Measurements from ENCODE around the gene TM9SF1.

The TM9SF1 gene

DNA sequence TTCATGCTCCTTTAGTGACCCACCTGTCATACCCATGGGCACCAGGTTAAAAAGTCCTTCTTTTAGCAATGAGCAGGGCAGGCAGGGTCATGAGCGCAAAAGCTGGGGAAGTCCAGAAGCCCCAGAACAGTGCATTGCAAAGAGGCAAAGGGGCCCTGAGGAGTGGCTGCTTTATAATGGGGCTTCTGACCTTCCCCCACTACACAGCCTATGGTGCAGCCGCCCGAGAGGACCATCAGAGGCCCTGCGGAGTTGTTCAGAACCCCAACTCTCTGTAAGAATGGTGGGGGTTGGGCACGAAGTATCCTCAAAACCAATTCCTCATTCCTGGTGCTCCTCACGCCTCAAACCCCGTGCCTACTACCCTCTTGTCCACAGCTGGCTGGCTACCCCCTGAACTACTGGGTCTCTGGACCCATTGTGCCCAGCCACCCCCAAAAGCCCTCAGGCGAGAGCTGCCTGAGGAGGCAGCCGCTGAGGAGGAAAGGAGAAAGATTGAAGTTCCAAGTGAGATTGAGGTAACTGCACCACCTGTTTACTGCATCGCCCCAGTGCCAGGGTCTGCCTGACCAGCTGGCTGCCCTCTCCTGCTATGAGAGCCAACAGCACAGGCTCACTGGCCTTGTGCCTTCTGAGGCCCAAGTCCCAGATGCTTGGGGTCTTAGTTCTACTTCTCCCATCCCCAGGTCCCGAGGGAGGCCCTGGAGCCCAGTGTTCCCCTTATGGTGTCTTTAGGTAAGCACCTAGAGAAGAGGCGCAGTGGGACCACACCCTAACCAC lies 16.7 kb downstream of the TM9SF1 start:
- no peak for FAIRE-seq

DNA sequence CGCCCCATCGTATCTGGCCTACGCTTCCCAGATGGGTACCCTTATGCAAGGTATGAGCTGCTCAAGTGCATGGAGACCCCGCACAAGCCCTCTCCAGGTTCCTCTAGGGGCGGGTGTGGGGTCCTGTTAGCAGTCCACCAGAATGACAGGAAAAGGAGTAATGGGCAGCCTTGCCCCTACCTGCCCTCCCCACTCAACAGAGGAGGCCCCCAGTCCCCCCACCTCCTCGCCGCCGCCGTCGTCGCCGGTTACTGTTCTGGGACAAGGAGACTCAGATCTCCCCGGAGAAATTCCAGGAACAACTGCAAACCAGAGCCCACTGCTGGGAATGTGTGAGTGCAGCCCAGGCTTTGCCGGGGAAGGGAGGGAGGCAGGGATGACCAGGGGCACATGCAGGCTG lies 17.4 kb downstream of the TM9SF1 start:
- no peak for FAIRE-seq

DNA sequence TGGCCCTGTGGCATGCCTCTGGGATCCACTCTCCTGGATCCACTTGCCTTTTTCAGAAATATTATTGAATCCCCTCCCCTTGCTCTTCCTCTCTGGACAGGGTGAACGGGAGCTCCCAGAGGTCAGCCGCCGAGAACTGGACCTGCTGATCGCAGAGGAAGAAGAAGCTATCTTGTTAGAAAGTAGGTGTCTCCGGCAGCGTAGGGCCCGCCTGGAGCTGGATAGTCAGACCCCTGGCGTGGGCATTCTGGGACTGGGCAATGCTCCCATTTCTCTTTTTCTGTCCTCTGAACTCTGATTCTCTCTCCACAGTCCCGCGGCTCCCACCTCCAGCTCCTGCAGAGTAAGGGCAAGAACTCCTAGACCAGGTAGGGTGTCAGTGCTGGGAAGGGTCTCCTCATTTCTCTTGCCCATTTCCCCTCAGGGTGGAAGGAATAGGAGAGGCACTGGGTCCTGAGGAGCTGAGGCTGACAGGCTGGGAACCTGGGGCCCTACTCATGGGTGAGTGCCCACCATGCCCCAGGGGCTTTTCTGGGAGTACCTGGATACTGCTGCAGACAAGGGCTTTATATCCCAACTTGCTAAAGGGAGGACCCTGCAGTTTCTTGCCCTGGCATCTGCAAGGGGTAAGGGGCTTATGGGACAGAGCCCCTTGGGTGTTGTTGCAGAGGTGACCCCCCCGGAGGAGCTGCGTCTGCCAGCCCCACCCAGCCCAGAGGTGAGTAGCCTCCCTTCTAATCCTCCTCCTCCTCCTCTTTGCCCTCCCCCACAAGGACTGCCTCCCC lies 18.0 kb downstream of the TM9SF1 start:
- no peak for FAIRE-seq

DNA sequence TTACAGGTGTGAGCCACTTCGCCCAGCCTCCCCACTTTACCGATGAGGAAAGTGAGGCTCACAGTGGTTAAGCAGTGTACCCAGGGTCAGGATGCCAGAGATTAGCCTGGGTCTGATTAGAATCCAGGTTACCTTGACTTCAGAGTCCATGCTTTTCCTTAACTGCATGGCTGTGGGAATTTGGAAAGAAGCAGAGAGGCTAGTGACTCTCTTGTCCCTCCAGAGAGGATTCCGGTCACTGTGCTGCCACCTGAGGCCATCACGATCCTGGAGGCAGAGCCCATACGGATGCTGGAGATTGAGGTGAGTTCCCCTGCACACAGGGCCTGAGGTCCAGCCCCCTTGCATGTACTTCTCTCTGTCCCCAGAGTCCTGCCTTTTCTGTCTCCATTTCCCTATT lies 18.6 kb downstream of the TM9SF1 start:
- no peak for FAIRE-seq

DNA sequence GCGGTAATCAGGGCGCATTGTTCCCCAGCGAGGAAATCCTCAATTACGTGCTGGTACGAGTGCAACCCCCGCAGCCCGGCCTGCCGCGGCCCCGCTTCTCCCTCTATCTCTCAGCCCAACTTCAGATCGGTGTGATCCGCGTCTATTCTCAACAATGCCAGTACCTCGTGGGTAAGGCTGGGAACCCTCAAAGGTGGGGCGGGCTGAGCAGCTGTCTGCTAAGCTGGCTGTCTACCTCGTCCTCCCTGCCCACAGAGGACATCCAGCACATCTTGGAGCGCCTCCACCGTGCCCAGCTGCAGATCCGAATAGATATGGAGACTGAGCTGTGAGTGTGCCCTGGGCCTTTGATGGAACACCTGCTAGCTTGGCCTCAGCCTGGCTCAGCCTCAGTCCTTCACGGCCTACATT lies 22.4 kb downstream of the TM9SF1 start:
- FAIRE-seq, result no peak

DNA sequence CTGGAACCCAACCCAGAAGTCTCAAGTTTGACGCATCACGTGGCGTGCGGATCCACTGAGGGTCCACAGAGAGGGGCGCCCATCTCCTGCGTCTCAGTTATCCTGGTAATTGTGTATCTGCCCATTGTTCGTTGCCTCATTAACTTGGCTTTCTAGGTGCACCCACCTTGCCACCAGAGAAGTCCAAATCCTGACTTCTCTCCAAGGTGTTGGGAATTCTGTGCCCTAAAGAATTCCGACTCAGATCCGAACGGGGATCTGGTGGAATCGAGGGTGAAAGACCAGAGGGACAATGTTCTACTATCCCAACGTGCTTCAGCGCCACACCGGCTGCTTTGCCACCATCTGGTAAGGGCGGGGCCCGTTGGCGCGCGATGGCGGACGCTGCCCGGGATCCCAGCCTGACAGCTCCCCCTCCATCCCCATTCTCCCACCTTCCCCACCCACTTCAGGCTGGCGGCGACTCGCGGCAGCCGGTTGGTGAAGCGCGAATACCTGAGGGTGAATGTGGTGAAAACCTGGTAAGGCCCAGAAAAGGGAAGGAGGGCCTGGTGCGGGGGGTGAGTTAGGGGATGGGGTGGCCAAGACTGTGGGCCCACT lies 22.9 kb downstream of the TM9SF1 start:
- no peak for FAIRE-seq

DNA sequence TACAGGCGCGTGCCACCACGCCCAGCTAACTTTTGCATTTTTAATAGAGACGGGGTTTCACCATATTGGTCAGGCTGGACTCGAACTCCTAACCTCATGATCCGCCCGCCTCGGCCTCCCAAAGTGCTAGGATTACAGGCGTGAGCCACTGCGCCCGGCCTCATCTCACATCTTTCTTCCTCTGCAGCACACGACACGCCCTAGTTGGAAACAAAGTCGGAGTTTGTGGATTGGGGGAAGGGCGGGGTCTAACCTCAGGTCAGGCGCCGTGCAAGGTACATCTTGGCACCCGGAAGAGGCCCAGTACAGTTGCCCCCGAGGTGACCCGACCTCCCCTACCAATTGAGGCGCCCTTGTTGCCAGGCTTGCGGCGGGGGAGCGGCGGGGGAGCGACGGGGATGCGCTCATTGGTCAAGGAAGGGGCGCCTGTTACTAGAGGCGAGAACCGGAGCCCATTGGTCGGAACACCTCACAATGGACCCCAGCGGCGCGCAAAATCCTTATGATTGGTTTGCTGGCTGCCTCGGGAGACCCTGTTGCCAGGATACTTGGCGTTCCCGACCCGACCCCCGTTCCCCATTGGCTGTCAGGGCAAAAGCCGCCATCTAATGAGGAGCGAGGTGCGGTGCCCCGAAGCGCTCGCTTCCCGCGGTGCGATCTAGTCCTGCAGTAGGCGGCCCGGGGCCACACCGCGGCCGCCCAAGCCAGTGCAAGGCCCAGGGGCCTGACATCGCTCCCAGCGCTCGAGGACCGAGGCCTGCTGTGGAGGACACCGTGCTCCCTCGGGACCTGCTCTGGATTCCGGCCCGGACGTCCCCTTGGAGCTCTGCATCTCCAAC lies 23.6 kb downstream of the TM9SF1 start, which contains the start of gene REC8:
TSS of gene REC8 (plus strand) at position 659 of the 839 bp plus-strand sequence. CDS start 473 bp downstream, outside the sequence.
- peak; percentile 77 for FAIRE-seq

DNA sequence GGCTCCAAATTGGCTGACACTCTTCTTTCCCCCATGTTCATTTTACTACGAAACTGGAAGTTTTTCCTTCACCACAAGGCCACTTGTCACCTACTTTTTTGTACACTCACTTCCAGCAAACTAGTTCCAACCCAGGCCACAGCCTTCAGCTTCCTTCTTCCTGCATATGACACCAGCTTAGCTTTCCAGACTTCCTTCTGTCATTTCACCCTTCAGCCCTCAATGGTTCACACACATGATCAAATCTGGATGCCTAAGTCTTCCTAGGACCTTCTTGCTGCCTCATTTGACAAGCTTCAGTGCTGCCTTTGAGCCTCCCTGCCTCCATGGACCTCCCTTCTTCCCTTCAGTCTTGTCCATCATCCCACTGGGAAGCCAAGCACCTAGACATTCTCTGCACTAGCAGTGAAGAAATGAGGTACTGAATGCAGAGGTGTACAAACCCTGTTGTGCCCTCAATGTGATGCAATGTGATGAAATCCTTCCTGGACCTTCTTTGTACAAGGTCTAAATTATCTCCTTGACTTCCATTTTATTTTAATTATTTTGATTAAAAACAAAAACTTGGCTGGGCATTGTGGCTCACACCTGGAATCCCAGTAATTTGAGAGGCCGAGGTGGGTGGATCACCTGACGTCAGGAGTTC lies 27.6 kb downstream of the TM9SF1 start:
- FAIRE-seq, result no peak

DNA sequence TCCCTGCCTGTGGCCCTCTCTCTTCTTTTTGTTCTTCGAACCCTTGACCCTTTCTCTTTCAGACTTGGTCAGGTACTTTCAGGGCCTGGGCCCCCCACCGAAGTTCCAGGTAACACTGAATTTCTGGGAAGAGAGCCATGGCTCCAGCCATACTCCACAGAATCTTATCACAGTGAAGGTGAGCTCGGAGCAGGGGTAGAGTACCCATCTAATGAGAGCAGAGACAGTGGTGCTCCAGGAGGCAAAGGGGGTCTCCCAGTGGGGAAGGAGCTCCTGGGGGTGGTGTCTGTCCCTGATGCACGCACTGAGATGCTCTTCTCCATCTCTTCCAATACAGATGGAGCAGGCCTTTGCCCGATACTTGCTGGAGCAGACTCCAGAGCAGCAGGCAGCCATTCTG lies 29.5 kb downstream of the TM9SF1 start:
- no peak for FAIRE-seq

DNA sequence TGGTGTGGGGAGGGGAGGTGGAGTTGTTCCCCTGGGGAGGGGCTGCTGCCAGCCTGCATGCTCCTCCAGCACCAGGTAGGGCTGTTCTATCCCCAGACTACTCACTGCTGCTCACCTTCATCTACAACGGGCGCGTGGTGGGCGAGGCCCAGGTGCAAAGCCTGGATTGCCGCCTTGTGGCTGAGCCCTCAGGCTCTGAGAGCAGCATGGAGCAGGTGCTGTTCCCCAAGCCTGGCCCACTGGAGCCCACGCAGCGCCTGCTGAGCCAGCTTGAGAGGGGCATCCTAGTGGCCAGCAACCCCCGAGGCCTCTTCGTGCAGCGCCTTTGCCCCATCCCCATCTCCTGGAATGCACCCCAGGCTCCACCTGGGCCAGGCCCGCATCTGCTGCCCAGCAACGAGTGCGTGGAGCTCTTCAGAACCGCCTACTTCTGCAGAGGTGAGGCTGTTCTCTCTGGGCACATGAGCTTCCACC lies 30.7 kb downstream of the TM9SF1 start:
- no peak for FAIRE-seq

DNA sequence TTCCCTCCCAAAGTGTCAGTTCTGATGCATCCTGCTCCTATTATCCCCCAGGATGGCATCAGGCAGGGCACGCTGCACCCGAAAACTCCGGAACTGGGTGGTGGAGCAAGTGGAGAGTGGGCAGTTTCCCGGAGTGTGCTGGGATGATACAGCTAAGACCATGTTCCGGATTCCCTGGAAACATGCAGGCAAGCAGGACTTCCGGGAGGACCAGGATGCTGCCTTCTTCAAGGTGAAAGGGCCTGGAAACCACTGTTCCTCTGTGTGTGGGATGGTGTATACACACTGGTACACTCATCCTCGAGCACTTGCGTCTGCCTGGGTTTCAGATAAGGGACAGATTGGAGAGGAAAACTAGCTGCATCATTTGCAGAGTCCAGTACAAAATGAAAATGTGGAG lies 33.1 kb downstream of the TM9SF1 start:
- no peak for FAIRE-seq

DNA sequence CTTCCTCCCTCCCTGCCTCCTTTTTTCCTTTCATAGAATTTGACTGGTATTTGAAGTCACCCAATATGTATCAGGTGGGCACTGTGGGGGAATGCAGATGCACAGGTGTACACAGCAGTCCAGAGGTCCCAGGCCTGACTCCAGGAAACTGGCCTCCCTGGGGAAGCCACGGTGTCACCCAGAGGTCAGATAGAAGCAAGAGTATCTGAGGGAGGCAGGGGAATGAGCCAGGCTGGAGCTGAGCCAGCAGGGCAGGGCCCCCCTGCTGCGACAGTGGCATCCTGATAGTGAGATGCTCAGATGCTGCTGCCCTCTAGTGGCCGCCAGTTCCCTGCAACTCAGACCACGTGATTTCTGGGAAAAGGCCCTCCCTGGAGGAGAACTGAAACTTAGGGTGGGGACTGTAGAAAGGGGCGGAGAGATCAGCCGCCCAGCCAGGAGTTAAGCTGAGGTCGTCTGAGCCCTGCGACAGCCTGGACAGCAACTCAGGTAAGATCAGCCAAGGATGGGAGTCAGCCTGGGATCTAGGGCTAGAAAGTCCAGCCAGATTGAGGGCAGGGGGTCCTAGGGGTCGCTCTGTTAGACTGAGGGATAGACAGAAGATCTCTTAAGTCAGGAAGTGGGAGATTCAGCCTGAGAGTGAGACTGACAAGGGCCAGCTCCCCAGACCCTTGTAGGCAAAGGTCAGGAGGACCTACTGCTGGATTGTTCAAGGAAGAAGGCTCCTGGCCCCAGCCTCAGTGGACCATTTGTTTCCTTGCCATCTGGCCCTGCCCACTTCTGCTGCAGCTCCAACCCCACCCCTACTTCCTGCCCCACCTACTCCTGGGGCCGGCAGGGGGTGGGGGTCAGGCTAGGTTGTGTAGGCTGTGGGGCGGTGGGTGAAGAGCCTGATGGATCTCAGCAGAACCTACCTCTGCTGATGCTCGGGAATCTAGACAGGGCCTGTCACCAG lies 34.1 kb downstream of the TM9SF1 start, which contains the start of gene IRF9:
TSS of gene IRF9 (plus strand) at position 416 of the 955 bp plus-strand sequence. CDS start 880 bp downstream, outside the sequence.
- peak; percentile 76 for FAIRE-seq

DNA sequence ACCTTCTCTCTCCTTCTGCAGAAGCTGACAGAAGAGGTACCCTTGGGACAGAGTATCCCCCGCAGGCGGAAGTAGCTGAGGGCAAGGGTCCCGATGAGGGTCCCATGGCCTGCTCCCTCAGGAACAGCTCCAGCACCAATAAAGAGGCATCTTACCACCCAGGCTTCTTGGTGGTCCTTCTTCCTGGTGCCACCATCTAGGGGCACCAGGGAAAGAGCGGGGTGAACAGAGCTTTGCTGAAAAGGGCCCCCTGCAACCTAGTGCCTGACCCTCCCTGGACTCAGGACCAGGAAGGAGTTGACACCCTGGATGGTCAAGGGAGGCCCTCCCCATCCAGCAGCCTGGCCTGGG lies 34.8 kb downstream of the TM9SF1 start:
- FAIRE-seq, result no peak

DNA sequence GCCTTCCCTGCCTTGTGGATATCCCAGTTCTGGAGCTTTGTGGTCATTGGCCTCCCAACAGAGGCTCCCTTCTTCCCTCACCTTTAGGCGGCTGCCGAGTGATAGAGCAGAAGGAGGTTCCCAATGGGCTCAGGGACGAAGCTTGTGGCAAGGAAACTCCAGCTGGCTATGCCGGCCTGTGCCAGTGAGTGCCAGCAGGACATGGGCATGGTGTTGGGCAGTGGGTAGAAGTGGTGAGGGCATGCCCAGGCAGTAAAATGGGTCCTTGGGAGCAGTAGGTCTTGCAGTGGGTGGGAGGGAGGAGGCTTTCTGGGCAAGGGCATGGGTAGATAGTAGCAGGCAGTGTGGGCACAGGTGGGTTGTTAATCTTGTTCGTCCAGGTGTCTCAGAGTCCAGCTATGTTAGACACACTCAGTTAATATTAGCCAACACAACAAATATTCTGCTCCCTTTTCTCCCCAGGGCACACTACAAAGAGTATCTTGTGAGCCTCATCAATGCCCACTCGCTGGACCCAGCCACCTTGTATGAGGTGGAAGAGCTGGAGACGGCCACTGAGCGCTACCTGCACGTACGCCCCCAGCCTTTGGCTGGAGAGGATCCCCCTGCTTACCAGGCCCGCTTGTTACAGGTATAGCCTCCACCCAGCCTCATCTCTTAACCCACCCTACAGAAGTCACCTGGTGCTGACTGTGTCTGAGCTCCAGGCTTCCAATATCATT lies 35.3 kb downstream of the TM9SF1 start:
- FAIRE-seq, result no peak

DNA sequence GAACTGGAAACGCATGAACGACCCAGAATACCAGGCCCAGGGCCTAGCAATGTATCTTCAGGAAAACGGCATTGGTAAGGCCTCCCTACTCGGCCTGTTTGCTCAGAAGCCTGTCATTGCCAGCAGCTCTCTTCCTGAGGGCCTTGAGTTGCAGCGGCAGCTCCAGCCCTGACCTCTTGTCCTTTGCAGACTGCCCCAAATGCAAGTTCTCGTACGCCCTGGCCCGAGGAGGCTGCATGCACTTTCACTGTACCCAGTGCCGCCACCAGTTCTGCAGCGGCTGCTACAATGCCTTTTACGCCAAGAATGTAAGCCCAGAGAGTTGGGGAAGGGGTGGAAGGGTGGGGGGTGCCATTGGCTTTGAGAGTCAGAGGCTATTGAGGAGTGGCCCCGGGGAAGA lies 37.9 kb downstream of the TM9SF1 start:
- FAIRE-seq, result no peak

DNA sequence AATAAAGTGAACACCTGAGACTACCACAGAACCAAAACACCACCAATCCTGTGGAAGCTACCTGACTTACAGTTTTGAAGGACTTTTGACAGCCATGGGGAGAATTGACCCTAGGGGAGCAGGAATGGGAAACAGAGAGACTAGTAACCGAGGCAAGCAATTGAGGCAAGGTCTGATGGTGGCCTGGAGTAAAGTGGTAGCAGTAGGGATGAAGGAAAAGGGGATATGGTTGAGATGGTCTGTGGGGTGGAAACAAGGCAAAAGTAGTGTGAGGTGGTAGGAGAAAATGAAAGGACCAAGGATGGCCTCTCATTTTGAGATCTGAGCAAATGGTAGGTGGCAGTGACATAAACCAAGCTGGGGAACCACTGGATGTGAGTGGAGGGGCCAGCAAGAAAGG lies 38.4 kb downstream of the TM9SF1 start:
- no peak for FAIRE-seq

DNA sequence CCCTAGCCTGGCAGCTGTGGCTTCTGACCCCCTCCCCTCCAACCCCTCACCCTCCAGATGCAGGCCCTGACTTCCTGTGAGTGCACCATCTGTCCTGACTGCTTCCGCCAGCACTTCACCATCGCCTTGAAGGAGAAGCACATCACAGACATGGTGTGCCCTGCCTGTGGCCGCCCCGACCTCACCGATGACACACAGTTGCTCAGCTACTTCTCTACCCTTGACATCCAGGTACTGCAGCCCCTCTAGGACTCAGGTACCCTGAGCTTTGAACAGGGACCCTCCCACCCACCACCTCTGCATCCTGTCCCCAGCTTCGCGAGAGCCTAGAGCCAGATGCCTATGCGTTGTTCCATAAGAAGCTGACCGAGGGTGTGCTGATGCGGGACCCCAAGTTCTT lies 40.1 kb downstream of the TM9SF1 start:
- FAIRE-seq, result no peak

DNA sequence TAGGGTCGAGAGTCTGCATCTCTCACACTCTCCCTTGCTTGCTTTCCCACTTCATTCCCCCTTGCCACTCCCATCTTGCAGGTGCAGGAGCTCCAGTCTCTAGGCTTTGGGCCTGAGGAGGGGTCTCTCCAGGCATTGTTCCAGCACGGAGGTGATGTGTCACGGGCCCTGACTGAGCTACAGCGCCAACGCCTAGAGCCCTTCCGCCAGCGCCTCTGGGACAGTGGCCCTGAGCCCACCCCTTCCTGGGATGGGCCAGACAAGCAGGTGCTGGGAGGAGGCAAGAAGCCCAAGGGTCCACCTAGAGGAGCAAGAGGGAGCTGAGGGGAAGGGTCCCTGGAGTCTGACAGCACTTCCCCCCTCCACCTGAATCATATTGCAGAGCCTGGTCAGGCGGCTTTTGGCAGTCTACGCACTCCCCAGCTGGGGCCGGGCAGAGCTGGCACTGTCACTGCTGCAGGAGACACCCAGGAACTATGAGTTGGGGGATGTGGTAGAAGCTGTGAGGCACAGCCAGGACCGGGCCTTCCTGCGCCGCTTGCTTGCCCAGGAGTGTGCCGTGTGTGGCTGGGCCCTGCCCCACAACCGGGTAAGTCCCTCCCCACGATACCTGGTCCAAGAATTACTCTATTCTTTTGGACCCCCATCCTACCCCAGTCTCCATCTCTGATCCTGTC lies 43.7 kb downstream of the TM9SF1 start:
- no peak for FAIRE-seq

DNA sequence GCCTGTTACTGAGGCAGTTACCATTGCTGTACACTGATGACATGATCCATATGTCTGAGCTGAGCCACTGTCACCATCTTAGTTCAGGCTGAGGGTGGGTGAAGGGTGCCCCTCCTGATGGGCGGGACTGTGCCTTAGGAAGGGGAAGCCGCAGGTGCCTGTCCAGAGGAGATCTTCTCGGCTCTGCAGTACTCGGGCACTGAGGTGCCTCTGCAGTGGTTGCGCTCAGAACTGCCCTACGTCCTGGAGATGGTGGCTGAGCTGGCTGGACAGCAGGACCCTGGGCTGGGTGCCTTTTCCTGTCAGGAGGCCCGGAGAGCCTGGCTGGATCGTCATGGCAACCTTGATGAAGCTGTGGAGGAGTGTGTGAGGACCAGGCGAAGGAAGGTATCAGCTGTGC lies 44.2 kb downstream of the TM9SF1 start:
- FAIRE-seq, result no peak

DNA sequence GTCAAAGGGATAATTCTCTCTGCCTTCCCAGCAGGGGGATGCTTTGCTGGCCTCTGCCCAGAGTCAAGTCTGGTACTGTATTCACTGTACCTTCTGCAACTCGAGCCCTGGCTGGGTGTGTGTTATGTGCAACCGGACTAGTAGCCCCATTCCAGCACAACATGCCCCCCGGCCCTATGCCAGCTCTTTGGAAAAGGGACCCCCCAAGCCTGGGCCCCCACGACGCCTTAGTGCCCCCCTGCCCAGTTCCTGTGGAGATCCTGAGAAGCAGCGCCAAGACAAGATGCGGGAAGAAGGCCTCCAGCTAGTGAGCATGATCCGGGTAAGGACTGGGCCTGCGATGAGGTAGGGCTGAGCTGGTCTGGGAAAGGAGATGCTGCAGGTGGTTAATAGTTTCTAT lies 44.7 kb downstream of the TM9SF1 start:
- FAIRE-seq, result no peak

Measured in endometrium (tissue), 2 donors.